HepG2 (cell line): ENCODE measurements around the gene SLC38A3. TPM values are rescaled to one million over a fixed set of nuclear protein-coding genes. Genes with fewer than 3 reads are reported as not detected.

Experiments used
- ATF5 ChIP-seq: sonication (generic); formaldehyde crosslinking; IDR thresholded peaks from 2 replicates; pipeline ENCODE4 v1.4.0; 2020; ENCODE audit warnings: mild to moderate bottlenecking, low read depth, missing genetic modification reagents
- DNMT3B ChIP-seq: conservative IDR thresholded peaks from 2 replicates; pipeline ENCODE4 v1.6.1; 2016; ENCODE audit warnings: missing biosample characterization, control low read depth
- FOXJ3 ChIP-seq: sonication (generic); formaldehyde crosslinking; IDR thresholded peaks from 2 replicates; pipeline ENCODE4 v1.4.0; 2020; ENCODE audit warnings: missing genetic modification reagents, mild to moderate bottlenecking, borderline replicate concordance
- GTF3A ChIP-seq: sonication (generic); formaldehyde crosslinking; conservative IDR thresholded peaks from 2 replicates; pipeline ENCODE4 v1.4.0; 2020; ENCODE audit warnings: mild to moderate bottlenecking, missing genetic modification reagents
- HINFP ChIP-seq: sonication (generic); formaldehyde crosslinking; IDR thresholded peaks from 2 replicates; pipeline ENCODE4 v1.4.0; 2020; ENCODE audit warnings: low read depth, mild to moderate bottlenecking, missing genetic modification reagents
- HNRNPH1 ChIP-seq: fragments of 200-400 bp; formaldehyde crosslinking; optimal IDR thresholded peaks from 2 replicates; pipeline ENCODE3; 2017; ENCODE audit warnings: mild to moderate bottlenecking, low read depth, low read length
- HNRNPUL1 ChIP-seq: fragments of 200-400 bp; formaldehyde crosslinking; IDR thresholded peaks from 2 replicates; pipeline ENCODE4 v1.6.1; 2017; ENCODE audit warnings: low read depth, mild to moderate bottlenecking, low read length, moderate library complexity
- HOXD1 ChIP-seq: sonication (generic); formaldehyde crosslinking; IDR thresholded peaks from 2 replicates; pipeline ENCODE4 v1.5.0; 2020; ENCODE audit warnings: missing genetic modification reagents
- IRF1 ChIP-seq: sonication (generic); formaldehyde crosslinking; IDR thresholded peaks from 2 replicates; pipeline ENCODE4 v1.4.0; 2020; ENCODE audit warnings: low read depth, mild to moderate bottlenecking, missing genetic modification reagents
- JARID2 ChIP-seq: sonication (generic); formaldehyde crosslinking; IDR thresholded peaks from 2 replicates; pipeline ENCODE4 v1.8.1; 2023; ENCODE audit warnings: missing genetic modification reagents, inconsistent platforms; ENCODE audit not compliant: insufficient replicate concordance
- JDP2 ChIP-seq: sonication (generic); formaldehyde crosslinking; IDR thresholded peaks from 2 replicates; pipeline ENCODE4 v1.8.1; 2022; ENCODE audit warnings: missing genetic modification reagents, borderline replicate concordance
- JUN ChIP-seq: sonication (generic); formaldehyde crosslinking; IDR thresholded peaks from 2 replicates; pipeline ENCODE4 v1.4.0; 2020; ENCODE audit warnings: mild to moderate bottlenecking, missing genetic modification reagents
- LBX2 ChIP-seq: sonication (generic); formaldehyde crosslinking; IDR thresholded peaks from 2 replicates; pipeline ENCODE4 v1.5.0; 2020; ENCODE audit warnings: missing genetic modification reagents, mild to moderate bottlenecking, borderline replicate concordance
- NR2C2 ChIP-seq: sonication (generic); formaldehyde crosslinking; IDR thresholded peaks from 2 replicates; pipeline ENCODE4 v1.4.0; 2020; ENCODE audit warnings: missing genetic modification reagents, mild to moderate bottlenecking, moderate library complexity, borderline replicate concordance
- PATZ1 ChIP-seq: sonication (generic); formaldehyde crosslinking; IDR thresholded peaks from 2 replicates; pipeline ENCODE4 v1.4.0; 2020; ENCODE audit warnings: missing genetic modification reagents
- SMAD3 ChIP-seq: sonication (generic); formaldehyde crosslinking; IDR thresholded peaks from 2 replicates; pipeline ENCODE4 v1.4.0; 2020; ENCODE audit warnings: missing genetic modification reagents
- SMC3 ChIP-seq: IDR thresholded peaks from 2 replicates; pipeline ENCODE4 v1.6.1; 2011; ENCODE audit warnings: low read length, improper control_type of control experiment
- TP53 ChIP-seq: sonication (generic); formaldehyde crosslinking; conservative IDR thresholded peaks from 2 replicates; pipeline ENCODE4 v1.4.0; 2020; ENCODE audit warnings: missing genetic modification reagents
- ZMYM3 ChIP-seq: sonication (generic); formaldehyde crosslinking; IDR thresholded peaks from 2 replicates; pipeline ENCODE4 v1.5.1; 2020; ENCODE audit warnings: mild to moderate bottlenecking, missing genetic modification reagents
- ZNF337 ChIP-seq: sonication (generic); formaldehyde crosslinking; IDR thresholded peaks from 2 replicates; pipeline ENCODE4 v1.5.1; 2020; ENCODE audit warnings: missing genetic modification reagents, low read depth, mild to moderate bottlenecking, borderline replicate concordance
- ZNF7 ChIP-seq: IDR thresholded peaks from 2 replicates; pipeline ENCODE4 v1.6.1; 2016; ENCODE audit warnings: missing biosample characterization, missing genetic modification reagents
- ZNF710 ChIP-seq: sonication (generic); formaldehyde crosslinking; IDR thresholded peaks from 2 replicates; pipeline ENCODE4 v1.5.0; 2020; ENCODE audit warnings: mild to moderate bottlenecking, missing genetic modification reagents, borderline replicate concordance
- polyA plus RNA-seq, 8 experiments: library from polyadenylated mRNA; depleted of rRNA in 3 of 8; stranded (reverse) in 7 of 8; unstranded in 1 of 8; fragments of >200 nt; fragmentation: Illumina TruSeq in 4 of 8; extraction: Trizol in 4 of 8; gene quantifications; 2 replicates each; pipeline versions ENCODE4 v1.2.1 to v1.2.3, GENCODE V29; 2011 to 2016; ENCODE audit warnings: low read depth in 4 of 8, missing spikeins in 1 of 8, mixed read lengths in 1 of 8; ENCODE audit not compliant: insufficient read depth in 1 of 8
- total RNA-seq, 5 experiments: library from RNA; depleted of rRNA; stranded (reverse); fragments of >200 nt; fragmentation: Illumina TruSeq; extraction: Trizol; gene quantifications; 2 replicates each; pipeline ENCODE4 v1.2.3, GENCODE V29; 2016; ENCODE audit warnings: low read depth in 1 of 5

SLC38A3 gene
- total and polyA plus RNA-seq, 2 of the 13 experiments (the other 11 are each of a cell fraction or from before 2014, with no cell fraction given), result 29.8 to 164 TPM

GRCh38 chr3:50208677-50209344 is 3.7 kb downstream of the SLC38A3 start (continued):
- TF ChIP-seq ZMYM3 (CRISPR knock-in tag) (peak; percentile 66; the same call in 1 of the 2 replicates), JARID2 (no peak), ZNF710 (peak; percentile 100), PATZ1 (CRISPR knock-in tag) (peak; percentile 100), JDP2 (CRISPR knock-in tag) (no peak; the same call in 1 of the 2 replicates), GTF3A (no peak), HINFP (CRISPR knock-in tag) (peak; percentile 85), ZNF7 (no peak), TP53 (no peak), NR2C2 (CRISPR knock-in tag) (peak; percentile 83), LBX2 (CRISPR knock-in tag) (no peak), SMAD3 (0 out of 2 replicates have a peak, but pooled peaks have one; percentile 23), HOXD1 (CRISPR knock-in tag) (peak; percentile 85), ZNF337 (CRISPR knock-in tag) (no peak), DNMT3B (CRISPR knock-in tag) (no peak), JUN (CRISPR knock-in tag) (peak; percentile 89), ATF5 (CRISPR knock-in tag) (no peak), HNRNPH1 (no peak), HNRNPUL1 (no peak), FOXJ3 (CRISPR knock-in tag) (peak; percentile 56), IRF1 (CRISPR knock-in tag) (no peak), SMC3 (no peak)
